Measurements from ENCODE around the gene COQ8A.

Gene COQ8A

GRCh38 chr1:226904772-226905171 is 35.3 kb upstream of the COQ8A start:
- no peaks in the 10 kb centered on the region for H3K79me2 ChIP-seq (ENCODE audit: insufficient read depth, low read length)
- no peaks in the 10 kb centered on the region for H4K20me1 ChIP-seq (ENCODE audit: insufficient read depth, low read length, poor library complexity, severe bottlenecking)
- H3K36me3 ChIP-seq (ENCODE audit: insufficient read depth, low read length): no peaks in the 10 kb centered on the region
- no peaks in the 10 kb centered on the region for H3K4me1 ChIP-seq (ENCODE audit: insufficient read depth, low read length, poor library complexity, severe bottlenecking)
- no peaks in the 10 kb centered on the region for H3K9me3 ChIP-seq (ENCODE audit: insufficient read depth, low read depth, low read length)
- no peaks in the 10 kb centered on the region for H3K9me2 ChIP-seq (replicated peaks; ENCODE audit: low read depth, low read length)
- H3K9ac ChIP-seq (ENCODE audit: low read depth, low read length, poor library complexity, severe bottlenecking): no peak overlapping the region
- no peak for TF ChIP-seq EZH2phosphoT487 (IDR thresholded peaks at IDR 0.05; ENCODE audit: borderline replicate concordance)
- H3K4me3 ChIP-seq (ENCODE audit: low read length, poor library complexity, severe bottlenecking): no peak overlapping the region
- H3K27me3 ChIP-seq (ENCODE audit: insufficient read depth, low read length, poor library complexity, severe bottlenecking): no peaks in the 10 kb centered on the region
- no peak overlapping the region for H3K4me2 ChIP-seq (ENCODE audit: low read depth, low read length, poor library complexity, severe bottlenecking)
- no peak overlapping the region for H2AFZ ChIP-seq (ENCODE audit: low read length)
- no peaks in the 10 kb centered on the region for H3F3A ChIP-seq (ENCODE audit: low read depth)

GRCh38 chr1:226908419-226908818 is 31.7 kb upstream of the COQ8A start:
- no peak overlapping the region for H3K4me2 ChIP-seq (ENCODE audit: low read depth, low read length, poor library complexity, severe bottlenecking)
- H3K4me3 ChIP-seq (ENCODE audit: low read length, poor library complexity, severe bottlenecking): no peak overlapping the region
- H3K9ac ChIP-seq (ENCODE audit: low read depth, low read length, poor library complexity, severe bottlenecking): no peak overlapping the region
- no peaks in the 10 kb centered on the region for H3K4me1 ChIP-seq (ENCODE audit: insufficient read depth, low read length, poor library complexity, severe bottlenecking)
- H3F3A ChIP-seq (ENCODE audit: low read depth): no peaks in the 10 kb centered on the region
- H2AFZ ChIP-seq (ENCODE audit: low read length): no peak overlapping the region
- no peaks in the 10 kb centered on the region for H3K79me2 ChIP-seq (ENCODE audit: insufficient read depth, low read length)
- H4K20me1 ChIP-seq (ENCODE audit: insufficient read depth, low read length, poor library complexity, severe bottlenecking): no peaks in the 10 kb centered on the region
- H3K27me3 ChIP-seq (ENCODE audit: insufficient read depth, low read length, poor library complexity, severe bottlenecking): no peaks in the 10 kb centered on the region
- H3K9me3 ChIP-seq (ENCODE audit: insufficient read depth, low read depth, low read length): no peaks in the 10 kb centered on the region
- TF ChIP-seq EZH2phosphoT487 (IDR thresholded peaks at IDR 0.05; ENCODE audit: borderline replicate concordance) (no peak), CTCF (conservative IDR thresholded peaks at IDR 0.05; ENCODE audit: low read length) (no peak)
- H3K9me2 ChIP-seq (replicated peaks; ENCODE audit: low read depth, low read length): no peaks in the 10 kb centered on the region
- no peaks in the 10 kb centered on the region for H3K36me3 ChIP-seq (ENCODE audit: insufficient read depth, low read length)

- no peak overlapping the region for H3K4me2 ChIP-seq (ENCODE audit: low read depth, low read length, poor library complexity, severe bottlenecking)
- H3K4me1 ChIP-seq (ENCODE audit: insufficient read depth, low read length, poor library complexity, severe bottlenecking): no peaks in the 10 kb centered on the region
These were observed 31.2 kb upstream of the COQ8A start for GRCh38 chr1:226908913-226909312.

More at GRCh38 chr1:226908913-226909312, 31.2 kb upstream of the COQ8A start:
- Histone ChIP-seq H3K9ac (ENCODE audit: low read depth, low read length, poor library complexity, severe bottlenecking) (no peak overlapping the region), H3K36me3 (ENCODE audit: insufficient read depth, low read length) (no peaks in the 10 kb centered on the region), H3K9me2 (replicated peaks; ENCODE audit: low read depth, low read length) (no peaks in the 10 kb centered on the region), H3K27me3 (ENCODE audit: insufficient read depth, low read length, poor library complexity, severe bottlenecking) (no peaks in the 10 kb centered on the region), H2AFZ (ENCODE audit: low read length) (no peak overlapping the region), H3F3A (ENCODE audit: low read depth) (no peaks in the 10 kb centered on the region), H4K20me1 (ENCODE audit: insufficient read depth, low read length, poor library complexity, severe bottlenecking) (no peaks in the 10 kb centered on the region), H3K79me2 (ENCODE audit: insufficient read depth, low read length) (no peaks in the 10 kb centered on the region), H3K9me3 (ENCODE audit: insufficient read depth, low read depth, low read length) (no peaks in the 10 kb centered on the region), H3K4me3 (ENCODE audit: low read length, poor library complexity, severe bottlenecking) (no peak overlapping the region)
- TF ChIP-seq EZH2phosphoT487 (IDR thresholded peaks at IDR 0.05; ENCODE audit: borderline replicate concordance) (no peak), CTCF (conservative IDR thresholded peaks at IDR 0.05; ENCODE audit: low read length) (no peak)
